Naive thymus-derived CD4-positive, alpha-beta T cell (primary cell): ENCODE measurements around the gene MEIG1. TPM values are rescaled to one million over a fixed set of nuclear protein-coding genes. Genes with fewer than 3 reads are reported as not detected.
"Not testable (repeated sequence)": the region's sequence is repeated elsewhere in the genome, so short reads cannot be mapped to it uniquely, and the experiment has no call there.

ENCODE experiments used
- ATAC-seq: fragments of 150-1000 bp; cut with Tn5 transposase; 2 replicates; pipeline ENCODE4 v1.10.0; 2021; ENCODE audit warnings: mild to moderate bottlenecking, moderate library complexity
- CTCF ChIA-PET: fragments of 350-600 bp; sonication (Branson Sonifier 250); formaldehyde crosslinking; loops from one replicate; lab custom pipeline; 2021; ENCODE audit warnings: antibody characterized with exemption; lab: Charles Lee
- POLR2A ChIA-PET: fragments of 350-600 bp; sonication (Branson Sonifier 250); formaldehyde crosslinking; loops from one replicate; lab custom pipeline; 2021; ENCODE audit warnings: antibody characterized with exemption, inconsistent platforms; lab: Charles Lee
- DNase-seq, 9 donors: peaks; one replicate each; pipeline versions ENCODE4 v3.0.0 to v3.0.0-alpha.2; 2020 to 2022; ENCODE audit warnings: mixed read lengths in 1 of 9
- H3K27ac ChIP-seq: one replicate; pipeline ENCODE4 v1.7.0; 2013; ENCODE audit warnings: mild to moderate bottlenecking, low read depth, low read length, moderate library complexity
- H3K27me3 ChIP-seq, 2 donors: one replicate each; pipeline ENCODE4 v1.7.0; 2013; ENCODE audit warnings: low read length in 2 of 2, mild to moderate bottlenecking in 2 of 2, moderate library complexity in 2 of 2; ENCODE audit not compliant: control insufficient read depth in 2 of 2, insufficient read depth in 2 of 2
- H3K36me3 ChIP-seq, 3 experiments: 1 replicate in 2 of 3; 2 replicates in 1 of 3; pipeline ENCODE4 v1.7.0; 2013; ENCODE audit warnings: low read length in 3 of 3, mild to moderate bottlenecking in 3 of 3, moderate library complexity in 1 of 3; ENCODE audit not compliant: insufficient read depth in 3 of 3, control insufficient read depth in 2 of 3
- H3K4me1 ChIP-seq, 2 donors: one replicate each; pipeline ENCODE4 v1.7.0; 2013; ENCODE audit warnings: low read length in 2 of 2, mild to moderate bottlenecking in 2 of 2, moderate library complexity in 1 of 2; ENCODE audit not compliant: control insufficient read depth in 2 of 2, insufficient read depth in 2 of 2
- H3K4me3 ChIP-seq: 2 replicates; pipeline ENCODE4 v1.7.0; 2013; ENCODE audit warnings: mild to moderate bottlenecking, low read length
- H3K9me3 ChIP-seq, 3 experiments: 1 replicate in 2 of 3; 2 replicates in 1 of 3; pipeline ENCODE4 v1.7.0; 2013; ENCODE audit warnings: low read length in 3 of 3; ENCODE audit not compliant: control insufficient read depth in 2 of 3
- H3K27ac Mint-ChIP-seq, 9 donors: one replicate each; pipeline ENCODE4 v1.8.0; 2020 to 2022; ENCODE audit warnings: mixed read lengths in 9 of 9, mild to moderate bottlenecking in 8 of 9, moderate library complexity in 5 of 9, inconsistent platforms in 2 of 9
- H3K27me3 Mint-ChIP-seq, 5 donors: one replicate each; pipeline ENCODE4 v1.8.0; 2021 to 2022; ENCODE audit warnings: mixed read lengths in 5 of 5, mild to moderate bottlenecking in 1 of 5
- H3K36me3 Mint-ChIP-seq, 5 donors: one replicate each; pipeline ENCODE4 v1.8.0; 2020 to 2022; ENCODE audit warnings: mixed read lengths in 5 of 5, mild to moderate bottlenecking in 3 of 5, inconsistent platforms in 1 of 5
- H3K4me1 Mint-ChIP-seq, 7 donors: one replicate each; pipeline ENCODE4 v1.8.0; 2020 to 2022; ENCODE audit warnings: mixed read lengths in 7 of 7, mild to moderate bottlenecking in 3 of 7, inconsistent platforms in 1 of 7
- H3K4me3 Mint-ChIP-seq, 10 donors: one replicate each; pipeline ENCODE4 v1.8.0; 2020 to 2022; ENCODE audit warnings: mild to moderate bottlenecking in 10 of 10, mixed read lengths in 10 of 10, moderate library complexity in 6 of 10, inconsistent platforms in 2 of 10
- H3K9me3 Mint-ChIP-seq, 11 donors: one replicate each; pipeline ENCODE4 v1.8.0; 2020 to 2022; ENCODE audit warnings: mixed read lengths in 11 of 11, mild to moderate bottlenecking in 4 of 11, inconsistent platforms in 1 of 11, moderate library complexity in 1 of 11
- intact Hi-C, 2 donors: fragments of 100-400 bp; cut with micrococcal nuclease; formaldehyde crosslinking; loops; one replicate each; pipeline ENCODE4 v1.15.1; 2023
- polyA plus RNA-seq, 2 donors: library from polyadenylated mRNA; unstranded; fragments of 300-500 nt; fragmentation: Illumina TruSeq; gene quantifications; one replicate each; pipeline ENCODE4 v1.2.3, GENCODE V29; 2021
- total RNA-seq, 6 experiments: library from RNA in 5 of 6; stranded (reverse) in 5 of 6; gene quantifications; 1 replicate in 5 of 6; 2 replicates in 1 of 6; pipeline ENCODE4 v1.2.3 and lab custom pipeline; 2021 to 2026

The MEIG1 gene
- total and polyA plus RNA-seq, 7 experiments from 2014 or later, result 1.2 to 1.9 (median 1.3) TPM; not detected in 4

DNA sequence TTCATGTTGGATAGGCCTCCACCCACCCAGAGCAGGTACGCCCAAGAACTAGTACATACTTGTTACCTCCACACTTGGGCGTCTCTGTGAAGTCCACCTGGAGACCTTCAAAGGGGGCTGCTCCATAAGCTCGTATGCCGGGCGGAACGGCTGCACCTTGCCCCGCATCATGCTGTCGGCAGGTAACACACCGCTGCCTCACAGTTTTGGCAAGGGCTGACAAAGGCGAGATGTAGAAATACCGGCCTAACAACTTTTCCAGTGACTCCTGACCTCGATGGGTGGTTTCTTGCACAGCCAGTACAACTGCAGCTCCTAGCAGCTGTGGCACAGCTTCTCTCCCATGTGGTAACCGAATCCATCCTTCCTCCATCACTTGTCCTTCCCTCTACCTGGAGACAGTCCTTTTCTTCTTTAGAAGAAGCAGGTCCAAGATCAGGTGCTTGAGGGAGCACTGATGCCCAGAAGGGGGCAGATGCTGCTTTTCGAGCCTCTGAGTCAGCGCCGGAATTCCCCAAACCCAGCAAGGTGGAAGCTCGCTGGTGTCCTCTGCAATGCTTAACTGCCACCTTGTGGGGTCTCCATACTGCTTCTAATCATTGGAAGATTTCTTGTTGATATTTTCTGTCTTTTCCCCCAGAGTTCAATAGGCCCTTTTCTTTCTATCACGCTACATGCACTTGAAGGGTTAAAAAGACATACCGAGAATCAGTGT is 32.0 kb downstream of the MEIG1 start:
- peak overlapping the region in 1 of 9 donors; percentile 26 for H3K27ac Mint-ChIP-seq
- H3K36me3 ChIP-seq, ATAC-seq, H3K27me3 Mint-ChIP-seq, H3K36me3 Mint-ChIP-seq, H3K27ac ChIP-seq, H3K27me3 ChIP-seq, H3K4me3 Mint-ChIP-seq, POLR2A ChIA-PET, H3K9me3 ChIP-seq, H3K4me3 ChIP-seq, H3K4me1 ChIP-seq, H3K9me3 Mint-ChIP-seq: not testable (repeated sequence)
- peak in 6 of 9 donors; percentile 16 to 71 (median 44) for DNase-seq
- H3K4me1 Mint-ChIP-seq, result peaks cover 0 to 12% (median 0%) of the 10 kb centered on the region in 7 donors
- intact Hi-C loops, result loop anchor here (1.0 to 5.0 kb wide), 3 partner anchors 115 to 381 kb away; partner anchors contain the start of gene FAM171A1 (in 2 of the 2)
- CTCF ChIA-PET, result interaction anchor here (0.6 kb wide), 1 partner anchor 10 kb away, joined by 4 read pairs; no protein-coding TSS in a partner anchor

DNA sequence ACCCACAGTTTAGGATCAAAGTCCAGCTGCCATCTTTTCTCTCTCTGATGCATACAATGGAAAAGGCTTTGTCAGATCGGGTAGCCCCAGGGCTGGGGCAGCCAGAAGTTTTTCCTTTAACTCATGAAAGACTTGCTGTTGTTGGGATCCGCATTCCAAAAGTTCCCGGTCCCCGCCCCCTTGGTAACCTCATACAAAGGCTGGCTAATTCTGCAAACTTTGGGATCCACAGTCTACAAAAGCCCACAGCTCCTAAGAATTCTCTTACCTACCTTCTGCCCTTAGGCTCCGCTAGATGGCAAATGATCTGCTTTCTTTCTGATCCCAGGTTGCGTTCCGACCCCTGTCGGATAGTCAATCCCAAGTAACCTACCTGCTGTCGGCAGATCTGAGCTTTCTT is 33.1 kb downstream of the MEIG1 start:
- H3K4me3 Mint-ChIP-seq, H3K4me1 ChIP-seq, H3K4me3 ChIP-seq, ATAC-seq, H3K36me3 Mint-ChIP-seq, H3K27me3 Mint-ChIP-seq, H3K9me3 Mint-ChIP-seq, H3K9me3 ChIP-seq, H3K27ac Mint-ChIP-seq, DNase-seq, H3K27ac ChIP-seq, H3K27me3 ChIP-seq, POLR2A ChIA-PET, H3K36me3 ChIP-seq: not testable (repeated sequence)
- intact Hi-C loops, result loop anchor here in 1 of 2 donors (5.0 kb wide), 1 partner anchor 380 kb away; the partner anchor contains the start of gene FAM171A1
- CTCF ChIA-PET, result interaction anchor here (0.6 kb wide), 1 partner anchor 173 kb away, joined by 3 read pairs; no protein-coding TSS in a partner anchor
- H3K4me1 Mint-ChIP-seq, result peaks cover 0 to 12% (median 0%) of the 10 kb centered on the region in 7 donors

DNA sequence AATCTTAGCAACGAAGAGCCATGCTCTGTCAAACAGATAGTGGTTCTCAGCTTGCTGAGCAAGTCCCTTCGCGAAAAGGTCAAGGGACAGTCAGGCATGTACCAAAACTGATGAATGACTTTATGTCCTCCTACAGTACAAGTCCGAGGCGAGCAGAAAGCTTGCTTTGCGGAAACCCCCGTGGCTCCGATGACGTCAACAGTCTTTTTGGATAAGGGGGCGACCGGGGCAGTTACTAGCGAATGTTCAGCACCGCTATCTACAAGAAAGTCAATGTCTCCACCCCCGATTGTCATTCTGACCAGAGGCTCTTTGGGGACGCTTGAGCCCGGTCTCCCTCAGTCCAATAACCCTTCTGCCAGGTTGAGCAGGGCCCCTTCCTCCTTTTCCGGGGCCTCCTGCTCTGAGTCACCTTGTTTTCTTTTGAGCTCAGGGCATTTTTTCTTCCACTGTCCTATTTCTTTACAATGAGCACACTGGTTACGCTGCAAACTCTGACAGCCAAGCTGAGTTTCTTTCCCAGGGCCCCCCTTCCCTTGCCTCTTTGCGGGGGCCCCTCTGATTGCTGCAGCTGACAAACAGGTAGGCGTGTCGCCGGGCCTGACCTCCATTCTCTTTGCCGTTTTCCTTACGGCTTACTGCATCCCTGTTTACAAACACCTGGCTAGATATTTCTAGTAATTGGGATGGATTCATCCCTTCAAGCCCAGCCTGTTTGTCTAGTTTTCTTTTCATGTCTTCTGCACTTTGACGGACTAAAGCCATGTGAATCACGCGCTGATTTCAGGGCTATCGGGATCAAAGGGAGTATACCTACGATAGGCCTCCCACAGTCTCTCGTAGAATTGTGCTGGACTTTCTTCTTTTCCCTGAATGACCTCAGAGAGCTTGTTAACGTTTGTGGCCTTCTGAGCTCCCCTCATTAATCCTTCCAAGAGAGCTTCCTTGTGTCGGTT is 34.6 kb downstream of the MEIG1 start:
- ATAC-seq, H3K27me3 ChIP-seq, H3K4me3 Mint-ChIP-seq, H3K4me3 ChIP-seq, H3K27ac Mint-ChIP-seq, CTCF ChIA-PET, H3K27me3 Mint-ChIP-seq, H3K36me3 Mint-ChIP-seq, H3K9me3 Mint-ChIP-seq, H3K4me1 ChIP-seq, H3K36me3 ChIP-seq, H3K9me3 ChIP-seq, POLR2A ChIA-PET, DNase-seq, H3K27ac ChIP-seq: not testable (repeated sequence)
- peaks cover 0 to 12% (median 0%) of the 10 kb centered on the region in 7 donors for H3K4me1 Mint-ChIP-seq
- intact Hi-C loops, result loop anchor here in 1 of 2 donors (5.0 kb wide), 1 partner anchor 379 kb away; the partner anchor contains the start of gene FAM171A1

DNA sequence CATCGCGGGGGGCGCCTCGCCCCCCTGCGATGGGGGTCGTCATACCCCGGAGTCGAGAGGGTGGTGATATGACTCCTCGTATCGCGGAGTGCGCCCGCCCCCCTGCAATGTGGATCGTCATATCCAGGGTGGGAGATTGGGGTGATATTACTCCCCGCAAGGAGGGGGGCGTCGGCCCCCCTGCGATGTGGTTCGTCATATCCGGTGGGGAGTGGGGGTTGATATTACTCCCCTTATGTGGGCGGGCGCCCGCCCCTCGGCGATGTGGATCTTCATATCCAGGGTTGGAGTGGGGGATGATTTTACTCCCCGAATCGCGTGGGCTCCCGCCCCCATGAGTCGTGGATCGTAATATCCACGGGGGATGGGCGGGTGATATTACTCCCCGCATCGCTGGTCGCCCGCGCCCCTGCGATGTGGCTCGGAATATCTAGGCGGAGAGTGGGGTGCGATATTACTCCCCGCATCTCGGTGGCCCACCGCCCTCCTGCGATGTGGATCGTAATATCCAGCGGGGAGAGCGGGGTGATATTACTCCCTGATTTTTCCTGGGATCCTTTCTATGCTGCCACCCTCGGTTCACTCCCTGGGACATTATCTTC is 36.9 kb downstream of the MEIG1 start:
- Histone ChIP-seq H3K36me3 (no peaks in the 10 kb centered on the region), H3K4me3 (no peak overlapping the region), H3K9me3 (no peaks in the 10 kb centered on the region), H3K27ac (no peak overlapping the region), H3K27me3 (no peaks in the 10 kb centered on the region), H3K4me1 (no peaks in the 10 kb centered on the region)
- Mint-ChIP-seq H3K4me1 (peaks cover 0 to 8% (median 0%) of the 10 kb centered on the region in 7 donors), H3K4me3 (peak overlapping the region in 1 of 10 donors; percentile 50), H3K27me3 (peaks cover 0 to 5% (median 0%) of the 10 kb centered on the region in 5 donors), H3K36me3 (no peaks in the 10 kb centered on the region), H3K27ac (no peak overlapping the region), H3K9me3 (peaks cover 0 to 8% (median 0%) of the 10 kb centered on the region in 11 donors)
- ATAC-seq (no peak), DNase-seq (no peak)
- ChIA-PET CTCF (no interaction called here), POLR2A (no interaction called here)
- intact Hi-C loops, result no loop called here

DNA sequence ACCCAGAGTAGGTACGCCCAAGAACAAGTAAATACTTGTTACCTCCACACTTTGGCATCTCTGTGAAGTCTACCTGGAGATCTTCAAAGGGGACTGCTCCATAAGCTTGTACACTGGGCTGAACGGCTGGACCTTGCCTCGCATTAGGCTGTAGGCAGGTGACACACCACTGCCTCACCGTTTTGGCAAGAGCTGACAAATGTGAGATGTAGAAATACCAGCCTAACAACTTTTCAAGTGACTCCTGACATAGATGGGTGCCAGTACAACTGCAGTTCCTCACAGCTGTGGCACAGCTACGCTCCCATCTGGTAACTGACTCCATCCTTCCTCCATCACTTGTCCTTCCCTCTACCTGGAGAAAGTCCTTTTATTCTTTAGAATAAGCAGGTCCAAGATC is 54.3 kb downstream of the MEIG1 start:
- H3K27me3 ChIP-seq, H3K36me3 Mint-ChIP-seq, H3K4me1 Mint-ChIP-seq, H3K27me3 Mint-ChIP-seq, H3K4me3 Mint-ChIP-seq, intact Hi-C loops, CTCF ChIA-PET, H3K9me3 ChIP-seq, ATAC-seq, H3K4me1 ChIP-seq, H3K27ac Mint-ChIP-seq, DNase-seq, H3K9me3 Mint-ChIP-seq, H3K4me3 ChIP-seq, H3K36me3 ChIP-seq, H3K27ac ChIP-seq, POLR2A ChIA-PET: not testable (repeated sequence)

DNA sequence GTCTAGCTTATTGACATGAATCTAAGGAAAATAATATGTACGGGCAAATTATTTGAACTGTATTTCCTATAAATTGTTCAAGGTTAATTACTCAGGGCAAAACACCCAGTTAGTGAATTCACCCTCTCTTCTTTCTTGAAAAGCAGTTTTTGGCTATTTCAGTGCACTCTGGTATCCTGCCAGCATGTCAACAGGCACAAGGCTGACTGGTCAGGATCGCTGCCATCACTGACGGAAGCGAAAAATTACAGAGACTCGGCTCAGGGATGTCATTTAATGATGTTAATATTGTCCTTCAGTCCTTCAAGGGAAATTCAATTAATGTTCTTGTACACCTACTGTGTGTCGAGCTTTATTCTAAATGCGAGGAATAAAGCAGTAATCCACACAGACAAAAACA is 56.3 kb downstream of the MEIG1 start:
- Mint-ChIP-seq H3K4me3 (no peak overlapping the region), H3K4me1 (no peaks in the 10 kb centered on the region), H3K36me3 (peaks cover 0 to 3% (median 0%) of the 10 kb centered on the region in 5 donors), H3K27ac (no peak overlapping the region), H3K9me3 (no peaks in the 10 kb centered on the region), H3K27me3 (peaks cover 0 to 3% (median 0%) of the 10 kb centered on the region in 5 donors)
- intact Hi-C loops, result no loop called here
- ATAC-seq (no peak), DNase-seq (no peak)
- Histone ChIP-seq H3K9me3 (no peaks in the 10 kb centered on the region), H3K27me3 (no peaks in the 10 kb centered on the region), H3K4me3 (no peak overlapping the region), H3K4me1 (no peaks in the 10 kb centered on the region), H3K36me3 (no peaks in the 10 kb centered on the region), H3K27ac (no peak overlapping the region)
- ChIA-PET POLR2A (no interaction called here), CTCF (no interaction called here)
